Large intestine (tissue), 3 donors: Measurements from ENCODE around the gene NMBR. TPM values are rescaled to one million over a fixed set of nuclear protein-coding genes. Genes with fewer than 3 reads are reported as not detected.
"Not testable (repeated sequence)": the region's sequence is repeated elsewhere in the genome, so short reads cannot be mapped to it uniquely, and the experiment has no call there.

Experiments
- DNase-seq, 2 donors: peaks; one replicate each; pipeline versions ENCODE4 v3.0.0 to v3.0.0-alpha.2; 2013
- H3K27ac ChIP-seq: one replicate; pipeline ENCODE4 v1.5.1; 2013; ENCODE audit warnings: low read length
- H3K27me3 ChIP-seq: 2 replicates; pipeline ENCODE4 v1.6.1; 2013; ENCODE audit warnings: low read length; ENCODE audit not compliant: control insufficient read depth, insufficient read depth
- H3K36me3 ChIP-seq: 2 replicates; pipeline ENCODE4 v1.6.1; 2013; ENCODE audit warnings: low read length; ENCODE audit not compliant: control insufficient read depth, insufficient read depth
- H3K4me1 ChIP-seq: one replicate; pipeline ENCODE4 v1.6.1; 2013; ENCODE audit warnings: low read length; ENCODE audit not compliant: control insufficient read depth, insufficient read depth
- H3K4me3 ChIP-seq: one replicate; pipeline ENCODE4 v1.5.1; 2013; ENCODE audit warnings: low read length
- H3K9me3 ChIP-seq: one replicate; pipeline ENCODE4 v1.6.1; 2013; ENCODE audit warnings: mild to moderate bottlenecking, low read depth, low read length, moderate library complexity; ENCODE audit not compliant: control insufficient read depth
- WGBS: methylation state at CpG from one replicate; pipeline ENCODE4 v1.1.5; 2013; ENCODE audit warnings: low lambda C conversion rate; ENCODE audit not compliant: insufficient coverage; 5-methylcytosine and 5-hydroxymethylcytosine counted together
- polyA plus RNA-seq: library from polyadenylated mRNA; unstranded; fragments of 120-200 nt; gene quantifications from one replicate; pipeline ENCODE4 v1.2.1, GENCODE V29; 2013

The NMBR gene
- polyA plus RNA-seq, 1 donor: 0.09 TPM

DNA sequence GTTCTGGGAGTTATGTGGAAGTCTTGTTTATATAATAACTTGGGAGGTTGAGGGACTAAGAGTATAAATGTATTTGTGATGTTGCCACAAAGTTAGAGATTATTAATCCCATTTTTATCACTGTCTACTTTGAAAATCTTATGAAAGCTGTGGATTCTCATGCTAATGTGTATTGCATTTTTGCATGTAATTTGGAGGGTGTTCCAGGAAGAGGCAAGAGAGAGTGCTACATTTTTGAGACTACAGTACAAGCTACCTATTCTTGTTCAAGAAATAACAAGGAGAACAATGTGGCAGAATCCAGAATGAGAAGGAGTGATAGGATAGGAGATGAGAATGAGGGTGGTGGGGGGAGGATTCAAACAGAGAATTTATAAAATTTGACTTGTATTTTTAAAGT is 35.1 kb upstream of the NMBR start:
- no peak for DNase-seq
- Histone ChIP-seq H3K9me3 (peaks cover 4% of the 10 kb centered on the region), H3K4me1 (no peaks in the 10 kb centered on the region), H3K27me3 (no peaks in the 10 kb centered on the region), H3K27ac (no peak overlapping the region), H3K36me3 (peaks cover 2% of the 10 kb centered on the region), H3K4me3 (no peak overlapping the region)

DNA sequence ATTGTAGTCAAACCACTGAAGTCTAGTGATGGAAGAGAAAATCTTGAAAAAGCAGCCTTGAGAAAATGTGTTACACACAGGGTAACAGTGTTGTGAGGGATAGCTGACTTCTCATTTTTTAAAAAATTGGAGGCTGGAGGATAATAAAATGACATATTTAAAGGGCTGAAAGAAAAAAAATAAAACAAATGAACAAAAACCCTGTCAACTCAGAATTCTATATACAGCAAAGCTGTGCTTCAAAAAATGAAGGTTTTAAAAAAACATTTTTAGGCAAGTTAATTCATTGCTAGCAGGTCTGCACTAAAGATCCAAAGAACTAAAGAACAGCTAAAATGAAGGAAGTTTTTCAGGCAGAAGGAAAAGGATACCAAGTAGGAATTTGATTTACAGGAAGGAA is 31.2 kb upstream of the NMBR start:
- H3K27ac ChIP-seq: no peak overlapping the region
- H3K4me1 ChIP-seq: no peaks in the 10 kb centered on the region
- no peak for DNase-seq
- H3K36me3 ChIP-seq: peaks cover 9% of the 10 kb centered on the region
- H3K27me3 ChIP-seq: no peaks in the 10 kb centered on the region
- H3K9me3 ChIP-seq: peaks cover 4% of the 10 kb centered on the region
- H3K4me3 ChIP-seq: no peak overlapping the region

DNA sequence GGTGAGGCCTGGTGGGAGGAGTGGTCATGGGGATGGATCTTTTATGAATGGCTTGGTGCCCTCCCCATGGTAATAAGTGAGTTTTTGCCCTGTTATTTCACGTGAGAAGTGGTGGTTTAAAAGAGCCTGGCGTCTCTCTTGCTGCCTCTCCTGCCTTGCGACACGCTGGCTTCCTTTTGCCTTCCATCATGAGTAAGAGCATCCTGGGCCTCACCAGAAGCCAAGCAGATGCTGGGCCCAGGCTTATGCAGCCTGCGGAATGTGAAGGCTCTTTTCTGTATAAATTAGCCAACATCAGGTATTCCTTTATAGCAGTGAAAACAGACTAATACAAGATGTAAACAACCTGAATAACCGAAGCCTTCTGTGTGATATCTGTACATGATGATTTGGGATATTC is 27.8 kb upstream of the NMBR start:
- Histone ChIP-seq H3K4me1 (no peaks in the 10 kb centered on the region), H3K4me3 (no peak overlapping the region), H3K36me3 (peaks cover 12% of the 10 kb centered on the region), H3K27ac (no peak overlapping the region), H3K9me3 (peaks cover 4% of the 10 kb centered on the region), H3K27me3 (no peaks in the 10 kb centered on the region)
- WGBS: 60% methylated on average over 1 of the region's 6 CpGs
- DNase-seq: no peak

DNA sequence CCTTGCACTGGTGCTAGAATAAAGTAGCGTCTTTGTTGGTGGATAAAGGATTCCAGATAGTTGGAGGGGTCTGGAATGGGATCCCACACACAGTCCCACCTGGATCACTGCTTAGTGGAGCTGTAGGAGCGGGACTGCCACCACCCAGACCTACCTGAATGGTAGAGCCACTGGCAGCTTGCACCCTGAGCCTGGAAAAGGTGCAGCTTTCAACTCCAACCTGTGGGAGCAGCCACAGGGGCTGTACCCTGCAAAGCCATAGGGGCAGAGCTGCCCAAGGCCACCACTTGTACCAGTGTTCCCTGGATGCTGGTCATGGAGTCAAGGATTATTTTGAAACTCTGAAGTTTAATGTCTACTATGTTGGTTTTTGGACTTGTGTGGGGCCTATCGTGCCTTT is 27.1 kb upstream of the NMBR start:
- WGBS: no CpG with 5 or more reads among the region's 3 CpGs
- Histone ChIP-seq H3K9me3 (peaks cover 4% of the 10 kb centered on the region), H3K27ac (no peak overlapping the region), H3K4me3 (no peak overlapping the region), H3K27me3 (no peaks in the 10 kb centered on the region), H3K4me1 (no peaks in the 10 kb centered on the region), H3K36me3 (peaks cover 12% of the 10 kb centered on the region)
- DNase-seq: no peak

DNA sequence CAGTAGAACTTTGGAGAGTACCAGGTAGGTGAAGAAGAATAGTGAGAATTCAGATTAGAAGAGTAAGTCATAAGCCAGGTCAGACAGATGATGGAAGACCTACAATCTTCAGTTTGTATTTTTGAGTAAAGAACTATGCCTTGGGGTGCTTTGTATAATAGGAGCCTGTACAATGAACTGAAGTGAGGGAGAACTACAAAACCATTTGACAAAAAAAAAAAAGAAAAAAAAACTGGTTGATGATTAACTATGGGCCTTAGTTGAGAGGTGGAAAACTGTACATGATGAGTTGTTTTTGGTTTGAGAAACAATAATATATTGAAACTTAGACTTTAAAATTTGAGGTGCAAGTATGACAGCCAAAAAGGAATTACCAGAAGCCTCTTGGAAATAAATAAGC is 25.8 kb upstream of the NMBR start:
- Histone ChIP-seq H3K36me3 (peaks cover 12% of the 10 kb centered on the region), H3K27me3 (no peaks in the 10 kb centered on the region), H3K4me3 (no peak overlapping the region), H3K4me1 (no peaks in the 10 kb centered on the region), H3K27ac (no peak overlapping the region), H3K9me3 (no peaks in the 10 kb centered on the region)
- no peak for DNase-seq

DNA sequence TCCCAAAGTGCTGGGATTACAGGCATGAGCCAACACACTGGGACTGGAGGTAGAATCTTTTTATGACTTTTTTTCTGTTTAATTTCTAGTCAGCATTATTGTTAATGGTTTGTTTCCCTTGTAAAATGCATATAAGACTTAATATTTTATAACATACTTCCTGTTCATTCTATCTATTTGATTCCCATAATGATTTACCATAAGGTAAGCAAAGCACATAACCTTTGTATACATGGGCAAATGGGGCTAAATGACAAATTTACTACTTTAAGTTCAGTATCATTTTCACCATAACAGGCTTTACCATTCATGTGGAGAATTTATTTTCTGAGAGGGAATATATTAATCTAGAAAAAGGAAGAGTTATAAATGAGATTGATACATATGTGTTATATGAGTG is 24.4 kb upstream of the NMBR start:
- H3K27ac ChIP-seq: no peak overlapping the region
- peaks cover 24% of the 10 kb centered on the region for H3K36me3 ChIP-seq
- no peaks in the 10 kb centered on the region for H3K27me3 ChIP-seq
- no peak overlapping the region for H3K4me3 ChIP-seq
- H3K9me3 ChIP-seq: no peaks in the 10 kb centered on the region
- H3K4me1 ChIP-seq: no peaks in the 10 kb centered on the region
- DNase-seq: no peak

DNA sequence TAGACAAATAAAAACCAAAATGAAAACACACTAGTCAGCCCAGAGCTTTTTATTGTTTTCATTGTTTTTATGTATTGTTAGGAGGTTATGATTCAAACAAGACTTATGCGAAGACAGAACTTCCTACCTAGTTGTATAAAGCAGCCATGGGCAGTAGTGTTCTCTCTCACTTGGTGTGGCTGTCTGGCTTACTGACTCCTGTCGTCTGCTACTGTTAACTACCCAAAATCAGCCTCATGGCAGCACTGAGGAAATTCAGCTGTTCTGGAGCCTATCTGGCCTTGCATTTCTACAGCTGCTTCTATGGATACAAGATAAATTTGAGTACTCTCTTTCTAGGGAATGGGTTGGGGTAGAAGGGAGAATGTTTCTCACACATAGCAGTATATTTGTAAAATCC is 20.6 kb upstream of the NMBR start:
- Histone ChIP-seq H3K27me3 (no peaks in the 10 kb centered on the region), H3K4me3 (no peak overlapping the region), H3K4me1 (no peaks in the 10 kb centered on the region), H3K27ac (no peak overlapping the region), H3K9me3 (no peaks in the 10 kb centered on the region), H3K36me3 (peaks cover 15% of the 10 kb centered on the region)
- WGBS: 80% methylated on average over 1 of the region's 2 CpGs
- DNase-seq: no peak

DNA sequence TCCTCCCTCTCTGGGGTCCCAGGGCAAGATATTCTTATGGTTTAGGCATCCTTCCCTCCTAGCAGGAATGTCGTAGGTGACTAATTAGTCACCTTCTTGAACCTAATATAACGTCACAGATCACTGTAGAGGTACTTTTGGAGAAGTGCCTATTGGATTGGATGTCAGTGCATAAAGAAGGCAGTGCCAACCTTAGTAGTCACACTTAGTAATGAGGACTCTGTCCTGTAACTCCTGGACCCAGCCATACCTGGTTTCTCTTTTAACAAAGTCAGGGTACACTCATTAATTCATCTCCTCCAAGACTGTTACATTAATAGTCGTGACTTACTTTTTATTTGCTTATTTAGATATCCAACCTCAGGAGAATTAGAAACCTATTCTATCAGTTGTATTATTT is 20.1 kb upstream of the NMBR start:
- Histone ChIP-seq H3K4me1 (no peaks in the 10 kb centered on the region), H3K4me3 (no peak overlapping the region), H3K27me3 (no peaks in the 10 kb centered on the region), H3K9me3 (no peaks in the 10 kb centered on the region), H3K27ac (no peak overlapping the region), H3K36me3 (peaks cover 15% of the 10 kb centered on the region)
- WGBS: 100% methylated on average over 1 of the region's 3 CpGs
- DNase-seq: no peak

DNA sequence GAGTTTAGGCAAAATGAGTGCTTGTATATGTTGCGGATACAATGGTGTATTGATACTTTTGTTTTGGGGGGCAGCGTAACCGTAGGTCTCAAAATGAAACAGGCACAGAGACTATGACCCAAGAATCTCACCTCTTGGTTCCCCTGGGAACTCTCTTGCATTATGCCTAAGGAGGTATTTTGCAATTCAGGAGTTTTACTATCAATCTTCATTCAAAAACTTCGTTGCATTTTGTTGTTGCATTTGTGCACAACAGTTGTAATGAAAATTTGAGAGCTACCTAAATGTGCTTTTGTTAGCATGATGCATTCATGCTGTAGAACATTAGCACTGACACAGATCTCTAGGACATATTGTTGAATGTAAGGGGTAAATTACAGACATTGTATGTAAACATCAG is 18.3 kb upstream of the NMBR start:
- WGBS: no CpG with 5 or more reads among the region's 4 CpGs
- Histone ChIP-seq H3K4me3 (no peak overlapping the region), H3K27ac (no peak overlapping the region), H3K27me3 (no peaks in the 10 kb centered on the region), H3K9me3 (no peaks in the 10 kb centered on the region), H3K36me3 (peaks cover 12% of the 10 kb centered on the region), H3K4me1 (no peaks in the 10 kb centered on the region)
- DNase-seq: no peak

DNA sequence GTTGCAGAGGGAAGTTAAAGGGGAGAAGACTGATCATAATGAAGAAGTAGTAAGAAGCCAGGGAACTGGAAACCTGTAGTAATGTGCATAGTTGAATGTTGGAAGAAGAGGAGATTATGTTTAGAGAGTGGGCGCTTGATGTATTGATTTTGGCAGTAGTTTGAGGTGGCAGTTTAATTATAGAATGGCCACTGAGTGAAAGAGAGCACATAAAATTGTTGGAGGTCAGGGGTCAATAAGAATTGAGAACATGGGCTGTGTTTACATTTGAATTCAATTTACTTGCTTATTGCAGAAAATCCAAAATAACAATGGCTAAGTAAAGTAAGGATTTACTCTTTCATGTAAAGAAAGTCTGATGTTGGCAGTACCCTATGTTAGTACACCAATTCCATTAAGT is 15.9 kb upstream of the NMBR start:
- DNase-seq: no peak
- peaks cover 12% of the 10 kb centered on the region for H3K36me3 ChIP-seq
- no peak overlapping the region for H3K4me3 ChIP-seq
- no peaks in the 10 kb centered on the region for H3K4me1 ChIP-seq
- H3K9me3 ChIP-seq: no peaks in the 10 kb centered on the region
- H3K27ac ChIP-seq: no peak overlapping the region
- no CpG with 5 or more reads among the region's 1 CpG for WGBS
- H3K27me3 ChIP-seq: no peaks in the 10 kb centered on the region

DNA sequence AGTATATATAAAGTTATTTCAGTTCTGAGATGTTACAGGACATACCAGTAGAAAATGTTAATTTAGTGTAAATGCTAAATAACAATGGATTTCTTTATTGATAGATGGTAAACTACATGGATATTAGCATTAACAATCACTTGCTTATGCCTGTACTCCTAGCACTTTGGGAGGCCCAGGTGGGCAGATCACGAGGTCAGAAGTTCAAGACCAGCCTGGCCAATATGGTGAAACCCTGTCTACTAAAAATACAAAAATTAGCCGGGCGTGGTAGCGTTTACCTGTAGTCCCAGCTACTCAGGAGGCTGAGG is 9.8 kb upstream of the NMBR start:
- H3K27ac ChIP-seq, H3K4me1 ChIP-seq, DNase-seq, H3K9me3 ChIP-seq, H3K4me3 ChIP-seq, H3K36me3 ChIP-seq, H3K27me3 ChIP-seq: not testable (repeated sequence)
- WGBS: no CpG with 5 or more reads among the region's 4 CpGs
